GM12872 (cell line): ENCODE data around the gene TRIB2.

Source experiments
- TF ChIP-seq, protein P1 (sequence below): IDR thresholded peaks from 3 replicates; pipeline ENCODE4 v1.5.1; 2011; ENCODE audit warnings: low read depth, mild to moderate bottlenecking, low read length, moderate library complexity; ENCODE audit not compliant: insufficient read depth

The TRIB2 gene

DNA sequence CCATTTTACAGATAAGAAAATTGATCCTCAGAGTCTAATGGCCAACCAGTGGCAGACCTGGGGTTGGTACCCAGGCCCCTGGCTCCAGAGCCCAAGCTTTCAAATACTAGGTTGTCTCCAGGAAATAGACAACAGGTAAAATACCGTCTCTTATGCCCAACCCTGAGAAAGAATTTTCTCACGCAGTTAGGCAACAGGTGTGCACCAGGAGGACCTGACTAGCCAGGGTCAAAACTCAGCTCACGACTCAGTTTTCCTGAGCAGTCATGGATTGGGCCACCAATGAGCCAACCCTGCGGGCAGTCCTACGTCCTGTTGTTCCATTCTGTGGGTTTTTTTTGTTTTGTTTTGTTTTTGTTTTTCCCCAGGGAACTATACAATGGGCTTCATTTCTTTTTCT lies 13.5 kb downstream of the TRIB2 start:
- TF ChIP-seq, protein P1, sequence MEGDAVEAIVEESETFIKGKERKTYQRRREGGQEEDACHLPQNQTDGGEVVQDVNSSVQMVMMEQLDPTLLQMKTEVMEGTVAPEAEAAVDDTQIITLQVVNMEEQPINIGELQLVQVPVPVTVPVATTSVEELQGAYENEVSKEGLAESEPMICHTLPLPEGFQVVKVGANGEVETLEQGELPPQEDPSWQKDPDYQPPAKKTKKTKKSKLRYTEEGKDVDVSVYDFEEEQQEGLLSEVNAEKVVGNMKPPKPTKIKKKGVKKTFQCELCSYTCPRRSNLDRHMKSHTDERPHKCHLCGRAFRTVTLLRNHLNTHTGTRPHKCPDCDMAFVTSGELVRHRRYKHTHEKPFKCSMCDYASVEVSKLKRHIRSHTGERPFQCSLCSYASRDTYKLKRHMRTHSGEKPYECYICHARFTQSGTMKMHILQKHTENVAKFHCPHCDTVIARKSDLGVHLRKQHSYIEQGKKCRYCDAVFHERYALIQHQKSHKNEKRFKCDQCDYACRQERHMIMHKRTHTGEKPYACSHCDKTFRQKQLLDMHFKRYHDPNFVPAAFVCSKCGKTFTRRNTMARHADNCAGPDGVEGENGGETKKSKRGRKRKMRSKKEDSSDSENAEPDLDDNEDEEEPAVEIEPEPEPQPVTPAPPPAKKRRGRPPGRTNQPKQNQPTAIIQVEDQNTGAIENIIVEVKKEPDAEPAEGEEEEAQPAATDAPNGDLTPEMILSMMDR = no peak

DNA sequence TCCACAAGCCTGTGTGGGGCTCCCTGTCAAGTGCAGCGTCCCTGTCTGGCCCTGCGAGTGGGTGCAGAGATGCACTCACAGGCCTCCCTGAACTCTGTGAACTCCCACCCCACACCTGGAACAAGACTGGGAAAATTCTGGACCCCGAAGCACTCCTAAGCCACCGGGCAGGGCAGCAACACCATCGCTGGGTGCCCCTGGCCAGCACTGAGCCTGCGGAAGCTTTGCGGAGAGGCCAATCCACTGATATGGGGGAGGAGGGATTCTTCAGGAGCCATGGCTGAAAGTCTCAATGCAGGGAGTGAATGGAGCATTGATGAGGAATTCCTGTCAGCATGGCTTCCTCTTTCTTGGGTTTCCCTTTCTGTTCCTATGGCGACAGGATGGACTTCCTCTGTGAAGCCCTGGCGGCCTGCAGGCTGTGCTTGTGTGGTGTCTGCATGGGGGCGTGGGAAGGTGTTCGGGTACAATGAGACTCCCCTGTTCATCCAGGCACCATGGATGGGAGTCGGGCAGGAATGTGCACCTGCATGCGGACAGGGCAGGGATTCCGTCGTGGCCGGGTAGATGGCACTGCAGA lies 15.1 kb downstream of the TRIB2 start:
- TF ChIP-seq, protein P1 = no peak

DNA sequence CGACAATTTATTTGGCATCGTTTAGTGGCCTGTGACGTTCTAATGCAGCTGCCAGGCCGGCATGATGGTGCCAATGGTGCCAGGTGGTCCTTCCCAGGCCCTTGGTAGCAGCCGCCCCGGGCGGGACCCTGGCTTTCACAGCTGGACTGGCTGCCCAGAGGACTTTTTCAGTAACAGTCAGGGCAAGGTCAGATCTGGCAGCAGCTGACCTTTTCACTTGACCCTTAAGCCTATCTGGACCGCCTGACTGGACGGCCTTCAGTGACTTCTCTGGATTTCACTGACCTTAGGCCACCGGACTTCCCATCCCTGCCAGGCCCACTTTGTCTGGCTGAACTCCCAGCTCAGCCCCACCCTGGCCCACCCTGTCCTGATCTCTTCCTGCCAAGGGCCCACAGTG lies 15.9 kb downstream of the TRIB2 start:
- TF ChIP-seq, protein P1 = no peak

DNA sequence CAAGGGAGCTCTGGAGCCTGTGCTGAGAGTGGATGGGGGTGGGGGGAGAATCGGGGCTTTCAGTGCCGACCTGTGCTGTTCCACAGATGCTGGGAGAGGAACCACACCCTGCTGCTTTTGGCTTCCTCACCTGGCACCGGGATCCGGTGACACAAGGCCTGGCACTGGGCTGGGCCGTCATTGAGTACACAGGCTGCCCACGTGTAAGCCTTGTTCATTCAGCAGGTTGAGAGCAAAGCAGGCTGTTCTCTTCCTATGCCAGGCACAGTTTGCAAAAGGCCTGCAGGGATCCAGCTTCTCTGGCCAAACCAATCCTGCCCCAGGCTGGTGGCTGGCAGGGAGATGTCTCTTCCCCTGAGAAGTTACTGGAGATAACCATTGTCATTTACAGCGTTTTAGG lies 17.1 kb downstream of the TRIB2 start:
- TF ChIP-seq, protein P1 = no peak

DNA sequence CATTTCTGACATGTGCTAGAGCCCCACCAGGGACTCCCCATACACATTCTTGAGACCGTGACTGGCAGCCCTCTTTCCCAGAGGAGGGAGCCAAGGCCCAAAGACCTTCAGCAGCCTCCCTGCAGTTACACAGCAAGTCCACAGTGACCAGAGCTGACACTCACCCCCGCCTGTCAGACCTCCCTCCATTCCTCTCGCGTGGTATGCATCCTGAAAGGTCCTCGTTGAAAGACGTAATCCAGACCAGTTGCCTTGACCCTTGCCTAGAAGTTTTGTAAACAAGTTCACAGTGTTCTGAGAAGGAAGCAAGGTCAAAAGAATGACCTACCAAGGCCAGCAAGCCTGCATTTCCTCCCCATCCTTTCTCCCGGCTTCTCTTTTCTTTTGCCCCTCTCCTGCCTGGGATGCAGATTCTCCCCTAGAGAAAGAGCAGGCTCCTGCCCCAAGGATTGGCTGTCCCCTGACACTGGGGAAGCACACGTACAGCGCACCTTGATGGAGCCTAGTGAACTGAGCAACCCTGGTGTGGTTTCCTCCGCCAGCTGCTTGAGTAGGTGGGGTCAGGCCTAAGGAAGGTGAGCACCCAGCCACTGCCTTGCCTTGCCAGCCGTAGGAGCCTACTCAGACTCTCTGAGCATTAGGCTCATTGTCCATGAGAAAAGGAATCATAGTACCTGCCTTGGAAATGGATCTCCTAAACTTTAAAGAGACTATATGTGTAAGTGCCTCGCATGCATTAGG lies 18.3 kb downstream of the TRIB2 start:
- TF ChIP-seq, protein P1 = no peak

DNA sequence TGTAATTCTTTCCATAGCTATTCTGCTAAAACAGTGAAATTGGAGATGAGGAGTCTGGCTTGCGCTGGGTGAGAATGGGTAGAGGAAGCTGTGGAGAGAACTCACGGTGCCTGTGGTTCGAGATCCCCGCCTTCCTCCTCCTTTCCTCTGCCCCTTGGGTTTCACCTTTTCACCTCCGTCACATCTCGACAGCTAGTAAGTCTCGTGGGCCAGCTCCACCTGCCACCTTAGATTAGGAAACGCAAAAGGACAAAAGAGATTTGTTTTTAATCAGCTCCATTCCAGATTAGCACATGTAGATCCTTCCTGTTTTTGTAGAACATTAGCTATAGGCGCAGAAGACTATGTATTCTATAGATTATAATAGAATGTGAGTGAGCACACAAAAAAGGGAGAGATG lies 20.6 kb downstream of the TRIB2 start:
- TF ChIP-seq, protein P1 = no peak

DNA sequence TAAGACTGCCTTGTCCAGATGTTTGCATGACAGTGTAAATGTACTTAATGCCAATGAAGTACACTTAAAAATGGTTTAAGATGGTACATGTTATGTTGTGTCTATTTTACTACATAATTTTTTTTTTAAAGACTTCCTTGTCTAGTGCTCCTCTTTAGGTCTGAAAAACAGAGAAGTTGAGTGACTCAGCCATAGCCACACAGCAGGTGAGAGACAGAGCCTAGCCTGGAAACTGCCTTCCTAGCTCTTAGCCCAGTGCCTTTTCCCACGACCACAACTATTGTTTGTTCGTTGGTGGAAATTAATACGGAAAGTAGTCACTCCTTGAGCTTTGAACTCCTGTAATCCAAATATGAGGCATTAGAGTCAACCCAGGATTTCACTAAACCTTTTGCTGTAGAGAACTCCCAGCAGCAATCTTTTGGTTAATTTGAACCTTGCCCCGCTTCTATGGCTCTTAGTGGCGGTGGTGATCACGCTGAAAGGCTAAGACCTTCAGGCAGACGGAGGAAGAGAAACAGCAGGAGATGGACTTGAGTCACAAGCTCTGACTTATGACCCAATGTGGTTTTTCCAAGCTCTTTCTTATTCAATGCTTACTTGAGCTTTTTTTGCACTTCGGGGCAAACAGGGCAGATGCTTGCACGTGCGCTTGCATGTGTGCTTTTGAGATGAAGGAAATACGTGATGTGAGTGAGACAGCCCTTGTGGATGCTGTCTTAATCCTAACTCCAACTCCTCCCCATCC lies 21.2 kb downstream of the TRIB2 start:
- TF ChIP-seq, protein P1 = no peak
